Brain microvascular endothelial cell (primary cell): ENCODE data around the gene CLSTN2.

Source experiments
- DNase-seq: peaks from one replicate; pipeline ENCODE4 v3.0.0-alpha.2; 2020
- H3K27ac ChIP-seq: fragments of 250-450 bp; sonication (Bioruptor Pico); 2 replicates; pipeline ENCODE4 v1.5.1; 2020; ENCODE audit warnings: mild to moderate bottlenecking, moderate library complexity
- H3K27me3 ChIP-seq: fragments of 250-450 bp; sonication (Bioruptor Pico); replicated peaks from 2 replicates; pipeline ENCODE4 v1.5.1; 2020; ENCODE audit warnings: mild to moderate bottlenecking
- H3K36me3 ChIP-seq: fragments of 250-450 bp; sonication (Bioruptor Pico); replicated peaks from 2 replicates; pipeline ENCODE4 v1.5.1; 2020; ENCODE audit warnings: mild to moderate bottlenecking
- H3K4me3 ChIP-seq: 2 replicates; pipeline ENCODE4 v1.5.1; 2011; ENCODE audit warnings: low read depth, mild to moderate bottlenecking, control low read depth, low read length, moderate library complexity
- CTCF ChIP-seq: IDR thresholded peaks from 2 replicates; pipeline ENCODE4 v1.5.1; 2011; ENCODE audit warnings: low read depth, mild to moderate bottlenecking, moderate library complexity, low read length, control low read depth, inconsistent platforms; ENCODE audit errors: missing control alignments
- in situ Hi-C: cut with HindIII; loops from 2 replicates; pipeline ENCODE4 v1.10.0; 2017; ENCODE audit warnings: low sequenced_read_pairs, low pct_ligation_motif_present

CLSTN2 gene

GRCh38 chr3:140522653-140523380 lies 587.8 kb downstream of the CLSTN2 start:
- no peaks in the 10 kb centered on the region for H3K36me3 ChIP-seq
- DNase-seq = no peak
- no peak for TF ChIP-seq CTCF

GRCh38 chr3:140523600-140523999 lies 588.6 kb downstream of the CLSTN2 start:
- in situ Hi-C loops = no loop called here
- Histone ChIP-seq H3K27ac (no peak overlapping the region), H3K27me3 (no peaks in the 10 kb centered on the region), H3K36me3 (no peaks in the 10 kb centered on the region), H3K4me3 (no peak overlapping the region)
- no peak for TF ChIP-seq CTCF
- no peak for DNase-seq

More at GRCh38 chr3:140522653-140523380, 587.8 kb downstream of the CLSTN2 start:
- no peak overlapping the region for H3K4me3 ChIP-seq
- H3K27ac ChIP-seq = no peak overlapping the region
- H3K27me3 ChIP-seq = no peaks in the 10 kb centered on the region
- in situ Hi-C loops = no loop called here

- DNase-seq = no peak
- Histone ChIP-seq H3K36me3 (no peaks in the 10 kb centered on the region), H3K27ac (no peak overlapping the region), H3K27me3 (no peaks in the 10 kb centered on the region), H3K4me3 (no peak overlapping the region)
- in situ Hi-C loops = no loop called here
- no peak for TF ChIP-seq CTCF
Observed at GRCh38 chr3:140527156-140527555, 592.2 kb downstream of the CLSTN2 start.

GRCh38 chr3:140529096-140529495 lies 594.1 kb downstream of the CLSTN2 start:
- Histone ChIP-seq H3K36me3 (no peaks in the 10 kb centered on the region), H3K27me3 (no peaks in the 10 kb centered on the region), H3K27ac (no peak overlapping the region), H3K4me3 (no peak overlapping the region)
- peak; percentile 88 for DNase-seq
- TF ChIP-seq CTCF = no peak
- in situ Hi-C loops = no loop called here

GRCh38 chr3:140529558-140529957 lies 594.6 kb downstream of the CLSTN2 start:
- Histone ChIP-seq H3K27ac (no peak overlapping the region), H3K4me3 (no peak overlapping the region), H3K27me3 (no peaks in the 10 kb centered on the region), H3K36me3 (no peaks in the 10 kb centered on the region)
- TF ChIP-seq CTCF = no peak
- in situ Hi-C loops = no loop called here
- no peak for DNase-seq

GRCh38 chr3:140530131-140530530 lies 595.1 kb downstream of the CLSTN2 start:
- H3K27me3 ChIP-seq = no peaks in the 10 kb centered on the region
- in situ Hi-C loops = no loop called here
- no peak overlapping the region for H3K27ac ChIP-seq
- no peak overlapping the region for H3K4me3 ChIP-seq
- no peaks in the 10 kb centered on the region for H3K36me3 ChIP-seq
- TF ChIP-seq CTCF = no peak
- no peak for DNase-seq
